Measurements from ENCODE around the gene IL1RAP.
A peak's percentile ranks its signal among the peaks of the same experiment; 100 is the strongest.
"Not testable (repeated sequence)": the region's sequence is repeated elsewhere in the genome, so short reads cannot be mapped to it uniquely, and the experiment has no call there.

IL1RAP gene

GRCh38 chr3:190655933-190656332, 142.0 kb downstream of the IL1RAP start:
- no peak for DNase-seq

GRCh38 chr3:190658106-190658505, 144.2 kb downstream of the IL1RAP start:
- no peak for DNase-seq

GRCh38 chr3:190666821-190667220, 152.9 kb downstream of the IL1RAP start:
- no peak for DNase-seq

GRCh38 chr3:190671658-190672057, 157.8 kb downstream of the IL1RAP start:
- no peak for DNase-seq

- DNase-seq: no peak
Observed at GRCh38 chr3:190673148-190673547, 159.3 kb downstream of the IL1RAP start.

- DNase-seq: no peak
Observed at GRCh38 chr3:190676481-190676880, 162.6 kb downstream of the IL1RAP start.

- DNase-seq: no peak
Observed at GRCh38 chr3:190677001-190677400, 163.1 kb downstream of the IL1RAP start.

- DNase-seq: not testable (repeated sequence)
Observed at GRCh38 chr3:190677868-190678267, 164.0 kb downstream of the IL1RAP start.

- DNase-seq: no peak
Observed at GRCh38 chr3:190680691-190681090, 166.8 kb downstream of the IL1RAP start.

- no peak for DNase-seq
Observed at GRCh38 chr3:190684776-190685175, 170.9 kb downstream of the IL1RAP start.

GRCh38 chr3:190686011-190686410, 172.1 kb downstream of the IL1RAP start:
- no peak for DNase-seq

- no peak for DNase-seq
Observed at GRCh38 chr3:190690246-190690645, 176.4 kb downstream of the IL1RAP start.

- DNase-seq: no peak
Observed at GRCh38 chr3:190692256-190692655, 178.4 kb downstream of the IL1RAP start.

GRCh38 chr3:190694335-190695001, 180.6 kb downstream of the IL1RAP start:
- no peak for DNase-seq

GRCh38 chr3:190695225-190695624, 181.3 kb downstream of the IL1RAP start:
- DNase-seq: no peak

- DNase-seq: no peak
Observed at GRCh38 chr3:190695994-190696393, 182.1 kb downstream of the IL1RAP start.

- DNase-seq: peak in 3 of 56 donors; percentile 2 to 5 (median 4)
Observed at GRCh38 chr3:190696777-190697501, 183.1 kb downstream of the IL1RAP start.

GRCh38 chr3:190697502-190697830, 183.6 kb downstream of the IL1RAP start:
- DNase-seq: no peak

GRCh38 chr3:190697901-190698300, 184.0 kb downstream of the IL1RAP start:
- no peak for DNase-seq

GRCh38 chr3:190699776-190700175, 185.9 kb downstream of the IL1RAP start:
- no peak for DNase-seq

- DNase-seq: peak in 2 of 56 donors; percentile 0 to 2
Observed at GRCh38 chr3:190701096-190701532, 187.2 kb downstream of the IL1RAP start.

GRCh38 chr3:190706582-190706981, 192.7 kb downstream of the IL1RAP start:
- DNase-seq: no peak

Data from amygdala (tissue), 56 donors.